NT2/D1 (cell line): ENCODE results near the gene SMURF1.

Experiments used
- SUZ12 ChIP-seq: IDR thresholded peaks from 2 replicates; pipeline ENCODE4 v1.6.1; 2011; ENCODE audit not compliant: insufficient read length, insufficient read depth; ENCODE audit errors: extremely low read depth
- YY1 ChIP-seq: IDR thresholded peaks from 2 replicates; pipeline ENCODE4 v1.6.1; 2011; ENCODE audit not compliant: insufficient read length, insufficient read depth
- ZNF274 ChIP-seq: IDR thresholded peaks from 2 replicates; pipeline ENCODE4 v1.6.1; 2011; ENCODE audit warnings: mild to moderate bottlenecking, low read depth, low read length

DNA sequence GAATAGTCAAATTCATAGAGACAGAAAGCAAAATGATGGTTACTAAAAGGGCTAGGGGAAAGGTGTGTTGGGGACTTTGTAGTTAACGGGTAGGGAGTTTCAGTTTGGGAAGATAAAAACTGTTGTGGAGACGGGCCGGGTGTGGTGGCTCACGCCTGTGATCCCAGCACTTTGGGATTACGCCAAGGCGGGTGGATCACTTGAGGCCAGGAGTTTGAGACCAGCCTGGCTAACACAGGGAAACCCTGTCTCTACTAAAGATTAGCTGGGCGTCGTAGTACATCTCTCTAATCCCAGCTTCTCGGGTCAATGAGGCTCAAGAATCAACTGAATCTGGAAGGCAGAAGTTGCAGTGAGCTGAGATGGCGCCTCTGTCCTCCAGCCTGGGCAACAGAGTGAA is 33.3 kb upstream of the SMURF1 start:
- TF ChIP-seq ZNF274 (no peak), SUZ12 (no peak), YY1 (no peak)
